GM19351 (cell line): Measurements from ENCODE around the gene RACGAP1.
"Not testable (repeated sequence)": the region's sequence is repeated elsewhere in the genome, so short reads cannot be mapped to it uniquely, and the experiment has no call there.

Experiments used
- ATAC-seq: cut with Tn5 transposase; IDR thresholded peaks from one replicate; pipeline ENCODE4 v1.9.1; 2021; ENCODE audit warnings: mild to moderate bottlenecking, moderate library complexity; ENCODE audit not compliant: unreplicated experiment

The RACGAP1 gene

DNA sequence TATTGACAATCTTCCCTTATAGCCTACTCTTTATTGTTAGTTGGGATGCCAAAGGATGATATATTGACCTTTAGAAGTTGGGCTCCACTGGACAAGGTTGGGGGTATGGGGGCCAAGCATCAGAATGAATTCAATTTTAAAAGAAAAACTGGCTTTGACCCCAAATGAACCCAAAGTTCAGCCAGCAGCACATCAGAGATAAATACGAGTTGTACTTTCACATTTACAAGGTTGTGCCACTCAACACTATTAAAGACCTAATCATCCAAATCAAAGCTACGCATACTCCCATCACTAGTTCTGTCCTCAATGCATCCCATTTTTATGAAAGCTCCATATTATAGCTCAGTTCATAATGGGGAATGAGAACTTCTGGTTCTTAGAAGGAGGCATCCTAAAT lies 35.9 kb downstream of the RACGAP1 start:
- not testable (repeated sequence) for ATAC-seq

DNA sequence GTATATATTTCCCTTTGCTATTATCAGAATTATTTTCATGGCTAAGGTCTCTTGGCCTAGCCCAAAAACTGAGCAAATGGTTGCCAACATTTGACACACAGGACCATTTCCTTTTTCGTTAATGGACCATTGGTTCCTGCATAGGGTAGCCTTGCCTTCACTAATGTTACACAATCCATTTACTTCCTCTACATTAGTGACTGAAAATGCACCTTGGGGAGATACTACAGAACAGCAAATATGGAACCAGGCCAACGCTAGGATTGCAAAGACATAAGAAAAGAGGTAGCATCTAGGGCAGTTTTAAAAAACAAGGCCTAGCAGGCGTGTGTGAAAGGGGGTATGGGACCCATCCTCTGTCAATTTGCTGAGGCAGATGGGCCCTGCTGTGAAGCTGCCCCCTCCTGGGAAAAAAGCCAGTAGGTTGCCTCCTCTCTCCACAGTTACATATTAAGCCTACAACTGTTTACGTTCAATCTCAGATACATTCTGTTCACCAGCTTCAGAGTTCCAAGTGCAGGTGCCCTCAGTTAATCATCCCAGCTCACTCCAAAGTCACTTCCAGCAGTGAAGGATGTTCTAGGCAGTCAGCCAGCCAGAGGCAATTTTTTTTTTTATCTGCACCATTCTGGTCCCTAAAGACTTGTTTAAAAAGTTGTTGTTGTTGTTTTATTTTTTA lies 37.5 kb downstream of the RACGAP1 start:
- no peak for ATAC-seq

GRCh38 chr12:49986476-49986875 lies 38.8 kb downstream of the RACGAP1 start:
- not testable (repeated sequence) for ATAC-seq

GRCh38 chr12:49985981-49986380 lies 39.3 kb downstream of the RACGAP1 start:
- ATAC-seq: no peak

- no peak for ATAC-seq
Observed at GRCh38 chr12:49984476-49985359, 40.6 kb downstream of the RACGAP1 start.

DNA sequence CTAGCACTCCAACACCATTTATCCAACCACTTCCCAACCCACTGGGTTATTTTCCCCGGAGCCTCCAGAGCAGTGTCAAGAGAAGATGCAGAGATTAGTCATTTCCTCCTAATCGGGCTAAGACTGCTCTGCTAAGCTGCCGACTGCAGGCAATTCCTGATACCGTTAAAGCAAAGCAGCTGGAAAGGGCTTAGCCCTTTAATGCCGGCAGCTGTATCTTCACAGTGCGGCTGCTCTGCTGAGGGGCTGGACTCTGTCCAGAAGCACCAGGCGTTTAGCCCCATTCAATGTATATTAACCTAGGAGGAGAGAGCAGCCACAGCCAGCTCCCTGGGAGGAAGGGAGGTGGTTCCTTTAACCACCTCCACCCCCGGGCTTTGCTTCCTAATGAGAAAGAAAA lies 41.4 kb downstream of the RACGAP1 start:
- no peak for ATAC-seq

DNA sequence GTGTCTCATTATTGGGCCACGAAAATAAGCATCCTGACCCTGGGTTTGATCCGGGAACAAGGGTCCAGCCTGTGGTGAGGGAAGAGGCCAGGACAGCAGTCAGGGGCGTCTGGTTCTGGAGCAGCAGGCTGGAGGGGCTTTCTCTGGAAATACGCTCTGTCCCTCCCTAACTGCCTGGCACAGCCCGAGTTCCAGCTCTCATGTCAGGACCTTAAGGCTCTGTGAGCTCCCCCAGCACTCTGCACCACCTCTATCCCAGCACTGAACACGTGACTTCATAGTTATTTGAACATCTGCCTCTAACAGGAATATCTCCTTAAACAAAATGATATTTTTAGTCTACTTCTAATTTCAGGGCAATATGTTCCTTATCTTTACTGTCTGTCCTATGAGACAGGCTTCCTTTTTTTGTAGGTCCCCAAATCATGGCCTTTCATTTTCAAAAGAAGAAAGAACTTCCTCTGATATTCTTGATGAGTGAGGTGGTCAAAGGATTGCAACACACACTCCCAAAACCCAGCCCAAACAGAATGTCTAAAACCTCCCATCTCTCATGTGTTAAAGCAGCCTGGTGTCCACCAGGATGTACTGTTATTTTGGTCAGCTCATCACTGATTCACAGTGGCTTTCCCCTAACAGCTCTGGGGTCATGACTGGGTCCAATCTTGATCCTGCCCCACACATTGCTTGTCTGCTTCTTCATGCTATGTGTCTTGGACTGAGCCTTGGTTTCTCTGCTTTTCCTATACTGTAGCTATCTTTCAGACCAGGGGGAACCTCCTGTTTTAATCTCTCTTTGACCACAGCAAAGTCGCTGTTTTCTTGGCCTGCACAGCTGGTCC lies 42.8 kb downstream of the RACGAP1 start:
- ATAC-seq: no peak

GRCh38 chr12:49980501-49981349 lies 44.6 kb downstream of the RACGAP1 start:
- no peak for ATAC-seq

GRCh38 chr12:49979791-49980190 lies 45.5 kb downstream of the RACGAP1 start:
- no peak for ATAC-seq

DNA sequence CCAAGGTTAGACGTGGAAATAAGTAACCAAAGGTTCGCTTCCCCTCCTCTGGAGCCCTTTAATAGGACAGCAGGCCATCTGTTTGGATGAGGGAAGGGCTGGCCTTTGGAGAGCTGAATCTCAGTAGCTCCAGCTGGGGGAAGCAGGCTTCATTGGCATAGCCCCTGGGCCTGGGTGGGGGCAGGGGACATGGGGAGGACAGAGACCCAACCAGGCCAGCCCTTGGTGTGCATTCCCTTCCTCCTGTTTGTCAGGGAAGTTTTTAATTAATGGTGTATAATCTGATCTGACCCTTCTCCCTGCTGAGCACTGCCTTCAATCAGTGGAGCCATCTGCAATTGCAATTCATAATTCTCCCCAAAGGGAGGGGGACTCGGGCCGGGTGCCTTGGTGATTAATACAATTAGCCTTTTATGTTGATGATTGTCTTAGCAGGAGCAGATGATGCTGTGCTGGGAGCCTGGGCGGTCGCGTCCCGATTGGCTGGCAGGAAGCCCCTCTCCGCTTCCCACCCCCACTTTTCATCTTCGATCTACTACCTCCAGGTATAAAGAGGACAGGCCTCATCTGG lies 46.2 kb downstream of the RACGAP1 start:
- no peak for ATAC-seq

GRCh38 chr12:49978125-49978524 lies 47.2 kb downstream of the RACGAP1 start:
- no peak for ATAC-seq

DNA sequence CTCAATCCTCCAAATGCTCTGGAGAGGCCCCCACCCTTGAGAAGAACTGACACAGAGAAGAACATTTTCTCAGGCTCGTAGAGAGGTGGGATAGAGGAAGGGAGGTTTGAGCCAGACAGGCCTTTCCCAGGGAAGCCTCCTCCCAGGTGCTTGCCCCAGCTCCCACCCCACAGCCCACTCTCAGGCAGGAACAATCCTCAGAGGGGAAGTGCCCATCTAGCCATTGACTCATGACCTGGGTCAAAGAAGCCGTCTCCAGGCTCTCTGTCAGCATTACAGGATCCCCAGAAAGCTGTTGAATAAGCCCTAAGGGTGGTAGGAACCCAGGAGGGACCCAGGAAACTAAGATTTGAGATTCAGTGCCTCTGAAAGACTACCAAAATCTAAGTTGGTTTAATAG lies 48.7 kb downstream of the RACGAP1 start:
- ATAC-seq: no peak

GRCh38 chr12:49975318-49975761 lies 50.0 kb downstream of the RACGAP1 start:
- ATAC-seq: no peak

GRCh38 chr12:49974677-49975317 lies 50.5 kb downstream of the RACGAP1 start:
- ATAC-seq: no peak

- no peak for ATAC-seq
Observed at GRCh38 chr12:49974231-49974675, 51.0 kb downstream of the RACGAP1 start.

DNA sequence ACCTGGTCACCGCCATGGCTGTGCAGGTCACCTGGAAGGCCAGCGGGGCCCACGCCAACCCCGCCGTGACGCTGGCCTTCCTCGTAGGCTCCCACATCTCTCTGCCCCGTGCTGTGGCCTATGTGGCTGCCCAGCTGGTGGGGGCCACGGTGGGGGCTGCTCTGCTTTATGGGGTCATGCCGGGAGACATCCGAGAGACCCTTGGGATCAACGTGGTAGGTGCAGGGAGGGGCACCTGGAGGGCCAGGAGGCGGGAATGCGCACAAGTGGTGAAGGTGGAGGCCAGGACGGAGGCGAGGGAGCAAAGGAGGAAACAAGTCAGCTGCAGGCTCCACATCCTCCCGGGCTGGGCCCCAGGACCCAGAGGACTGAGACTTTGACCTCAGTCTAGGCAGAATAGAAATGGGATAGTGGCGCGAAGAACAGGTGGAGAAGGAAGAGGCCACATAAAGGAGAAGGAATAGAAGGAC lies 51.9 kb downstream of the RACGAP1 start:
- ATAC-seq: no peak

DNA sequence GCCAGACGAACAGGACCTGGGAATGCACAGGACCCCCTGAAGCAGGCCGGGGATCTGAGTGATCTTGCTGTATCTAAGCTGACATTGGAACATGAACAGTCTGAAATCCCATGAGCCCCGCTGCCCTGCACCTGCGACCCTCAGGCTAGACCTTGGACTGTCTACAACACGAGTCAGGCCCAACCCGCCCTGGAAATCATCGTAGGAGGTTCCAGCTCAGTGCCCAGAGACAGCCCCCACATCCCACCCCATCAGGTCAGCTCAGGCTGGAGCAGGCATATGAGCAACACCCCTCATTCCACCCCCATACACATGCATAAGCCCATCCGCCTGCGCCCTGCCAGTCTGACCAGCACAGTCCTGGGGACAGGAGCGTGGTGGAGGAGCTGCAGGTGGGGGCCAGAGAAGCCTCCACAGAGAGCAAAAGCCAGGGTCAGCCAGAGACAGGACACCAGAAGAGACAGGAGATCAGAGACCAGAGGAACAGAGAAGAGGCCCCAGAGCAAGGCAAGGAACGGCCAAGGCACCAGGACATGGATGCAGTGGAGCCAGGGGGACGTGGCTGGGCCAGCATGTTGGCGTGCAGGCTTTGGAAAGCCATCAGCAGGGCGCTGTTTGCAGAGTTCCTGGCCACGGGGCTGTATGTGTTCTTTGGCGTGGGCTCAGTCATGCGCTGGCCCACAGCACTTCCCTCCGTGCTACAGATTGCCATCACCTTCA lies 52.5 kb downstream of the RACGAP1 start, which contains the start of gene AQP6:
Gene AQP6, plus strand, starts transcription at position 307 of the 720 bp plus-strand sequence. Its CDS starts 227 bp downstream, at position 534.
- ATAC-seq: no peak

DNA sequence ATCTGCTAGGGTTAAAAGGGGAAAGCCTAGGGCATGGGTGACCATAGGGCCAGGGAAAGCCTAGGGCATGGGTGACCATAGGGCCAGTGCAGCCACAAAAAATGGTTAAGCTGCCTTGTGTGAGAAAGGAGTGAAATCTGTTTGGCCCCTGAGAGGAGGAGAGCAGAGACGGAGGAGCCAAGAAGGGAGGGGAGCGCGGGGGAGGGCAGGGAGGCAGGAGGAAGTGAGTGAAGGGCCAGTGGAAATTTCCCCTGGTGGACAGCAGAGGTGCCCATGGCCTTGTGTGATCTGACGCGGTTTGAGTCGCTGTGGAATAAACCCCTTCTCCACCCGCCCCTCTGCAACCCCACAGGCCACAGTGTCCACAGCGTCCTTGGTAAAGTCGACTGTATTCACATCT lies 53.2 kb downstream of the RACGAP1 start:
- no peak for ATAC-seq
